GM19035 (cell line): ENCODE data around the gene BRD4.
"Not testable (repeated sequence)": the region's sequence is repeated elsewhere in the genome, so short reads cannot be mapped to it uniquely, and the experiment has no call there.

Experiments used
- ATAC-seq: cut with Tn5 transposase; IDR thresholded peaks from one replicate; pipeline ENCODE4 v1.9.1; 2021; ENCODE audit not compliant: unreplicated experiment

BRD4 gene

GRCh38 chr19:15332311-15332996, at the start of gene BRD4:
Gene BRD4, minus strand, starts transcription at chr19:15332539. Its CDS starts 59,440 bp downstream, at chr19:15273099.
- peak; percentile 54 for ATAC-seq

DNA sequence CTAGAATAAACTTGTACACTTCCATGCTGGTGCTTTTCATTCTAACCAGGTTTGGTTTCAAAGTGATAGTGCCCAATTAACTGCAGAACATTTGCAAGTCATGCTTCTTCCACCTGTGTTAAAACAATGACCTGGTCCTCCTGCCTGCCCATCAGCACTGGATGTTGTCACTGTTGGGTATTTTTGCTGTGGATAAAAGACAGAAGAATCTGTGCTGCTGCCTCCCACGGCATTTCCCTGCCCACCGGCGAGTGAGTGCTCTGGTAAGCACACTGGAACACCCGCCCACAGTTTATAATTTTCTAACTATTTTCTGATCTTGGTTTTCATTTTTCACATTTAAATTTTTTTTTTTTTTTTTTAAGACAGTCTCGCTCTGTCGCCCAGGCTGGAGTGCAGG, 49.5 kb upstream of the BRD4 start:
- no peak for ATAC-seq

DNA sequence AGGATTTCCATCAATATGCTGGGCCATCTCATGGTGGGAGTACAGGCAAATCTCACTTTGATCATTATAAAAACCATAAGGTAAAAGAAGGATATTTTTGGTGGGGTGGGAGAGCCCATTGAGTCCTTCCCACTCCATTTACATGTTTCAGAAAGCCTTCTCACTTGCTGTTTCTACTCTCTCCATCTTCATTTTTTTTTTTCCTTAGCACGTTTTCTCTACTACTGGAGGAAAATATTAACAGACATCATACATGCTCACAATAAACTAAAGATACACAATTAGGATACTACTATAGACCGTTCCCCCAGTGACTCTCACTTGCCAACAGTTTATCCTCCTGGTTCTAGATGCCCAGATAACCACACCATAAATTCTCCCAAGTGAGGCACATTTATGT, 49.1 kb upstream of the BRD4 start:
- ATAC-seq, result no peak

DNA sequence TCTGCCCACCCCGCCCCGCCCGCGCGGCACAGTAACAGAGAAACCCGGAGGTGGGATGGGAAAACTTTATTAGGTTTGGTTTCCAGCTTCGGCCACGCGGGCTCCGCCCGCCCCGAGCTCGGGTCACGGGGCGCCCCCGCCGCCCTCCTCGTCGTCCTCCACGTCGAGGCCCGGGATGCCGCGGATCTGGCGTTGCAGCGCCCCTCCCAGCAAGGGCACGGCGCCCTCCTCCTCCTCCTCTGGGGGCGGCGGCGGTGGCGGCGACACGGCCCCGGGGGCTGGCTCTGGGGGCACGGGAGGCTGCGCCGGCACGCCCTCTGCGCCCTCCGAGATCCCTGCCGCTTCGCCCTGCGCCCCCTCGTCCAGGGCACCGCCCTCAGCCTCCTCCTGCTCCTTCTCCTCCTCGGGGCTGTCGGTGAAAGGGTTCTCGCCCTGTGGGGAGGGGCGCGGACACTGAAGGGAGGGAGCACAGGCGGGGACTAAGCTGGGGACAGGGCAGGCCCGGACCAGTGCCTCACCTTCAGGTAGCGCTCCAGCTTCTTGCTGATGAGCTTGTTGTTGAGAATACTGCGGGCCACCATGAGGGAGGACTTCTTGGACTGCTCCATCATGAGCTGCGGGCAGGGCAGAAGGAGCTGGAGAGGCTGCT, 47.8 kb upstream of the BRD4 start:
- ATAC-seq, result peak; percentile 18

GRCh38 chr19:15379083-15379998, 47.0 kb upstream of the BRD4 start, which contains the start of gene AKAP8:
Gene AKAP8, minus strand, starts transcription at chr19:15379787. Its CDS starts 56 bp downstream, at chr19:15379731.
- ATAC-seq, result peak; percentile 84

GRCh38 chr19:15378534-15379082, 46.3 kb upstream of the BRD4 start:
- no peak for ATAC-seq

DNA sequence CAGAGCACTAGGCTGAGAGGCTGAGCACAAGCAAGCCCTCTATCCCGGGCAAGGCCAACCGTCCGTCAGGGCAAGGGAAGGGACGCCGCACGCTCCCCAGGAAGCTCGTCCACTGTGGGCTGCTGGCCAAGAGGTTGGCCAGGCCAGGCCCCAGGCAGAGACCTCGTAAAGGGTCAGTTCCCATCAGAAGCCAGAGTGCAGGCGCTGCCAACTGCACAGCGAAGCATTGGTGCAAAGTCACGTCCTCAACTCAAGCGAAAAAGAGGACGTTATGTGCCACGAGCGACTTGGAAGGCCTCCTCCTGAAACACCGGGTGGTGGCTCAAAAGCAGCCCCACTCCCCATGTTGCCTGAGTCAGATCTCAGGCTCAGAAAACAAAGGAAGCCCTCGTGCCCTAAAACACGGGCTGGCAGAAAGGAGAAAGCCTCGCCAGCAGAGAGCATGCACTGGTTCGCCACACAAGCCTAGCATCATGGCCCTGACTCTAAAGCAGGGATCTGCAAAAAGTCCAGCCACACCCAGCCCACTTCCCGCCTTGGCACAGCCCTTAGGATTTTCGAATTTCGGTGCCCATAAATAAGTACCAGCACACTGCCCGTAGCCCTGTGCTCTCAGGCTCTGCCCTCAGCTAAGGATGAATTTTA, 42.6 kb upstream of the BRD4 start:
- ATAC-seq, result no peak

- no peak for ATAC-seq
These were observed 41.8 kb upstream of the BRD4 start for GRCh38 chr19:15374105-15374651.

GRCh38 chr19:15373644-15374043, 41.3 kb upstream of the BRD4 start:
- no peak for ATAC-seq

DNA sequence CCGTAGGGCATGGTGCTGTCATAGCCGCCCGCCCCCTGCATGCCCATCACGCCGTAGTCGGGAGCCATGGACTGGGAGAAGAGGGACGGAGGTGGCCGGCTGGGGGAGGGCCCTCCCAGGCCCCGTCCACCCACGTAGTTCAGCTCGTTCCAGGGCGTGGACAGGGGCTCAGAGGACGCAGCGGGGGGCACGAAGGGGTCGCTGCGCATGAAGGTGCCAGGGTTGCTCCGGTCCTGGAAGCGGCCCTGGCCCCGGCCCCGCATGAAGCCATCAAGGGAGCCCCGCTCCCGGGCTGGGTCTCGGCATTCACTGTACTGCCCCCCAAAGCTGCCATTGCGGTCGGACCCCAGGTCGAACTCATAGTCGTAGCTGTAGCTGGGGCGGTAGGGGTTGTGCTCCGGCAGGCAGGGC, 40.6 kb upstream of the BRD4 start:
- ATAC-seq, result no peak

DNA sequence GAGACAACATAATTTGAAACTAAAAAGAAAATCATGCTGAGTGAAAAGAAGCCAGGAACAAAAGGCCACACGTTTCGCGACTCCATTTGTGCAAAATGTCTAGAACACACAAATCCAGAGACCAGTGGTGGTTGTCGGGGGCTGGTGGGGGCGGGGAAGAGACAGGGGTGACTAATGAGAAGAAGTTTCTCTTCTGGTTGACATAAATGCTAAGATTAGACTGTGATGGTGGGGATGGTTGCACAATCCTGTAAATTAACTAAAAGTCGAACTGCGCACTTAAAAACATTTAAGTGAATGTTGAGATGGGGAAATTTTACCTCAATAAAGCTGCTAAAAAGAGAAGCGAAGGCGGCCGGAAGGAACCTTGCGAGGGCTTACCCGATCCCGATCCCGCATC, 40.1 kb upstream of the BRD4 start:
- ATAC-seq, result no peak

DNA sequence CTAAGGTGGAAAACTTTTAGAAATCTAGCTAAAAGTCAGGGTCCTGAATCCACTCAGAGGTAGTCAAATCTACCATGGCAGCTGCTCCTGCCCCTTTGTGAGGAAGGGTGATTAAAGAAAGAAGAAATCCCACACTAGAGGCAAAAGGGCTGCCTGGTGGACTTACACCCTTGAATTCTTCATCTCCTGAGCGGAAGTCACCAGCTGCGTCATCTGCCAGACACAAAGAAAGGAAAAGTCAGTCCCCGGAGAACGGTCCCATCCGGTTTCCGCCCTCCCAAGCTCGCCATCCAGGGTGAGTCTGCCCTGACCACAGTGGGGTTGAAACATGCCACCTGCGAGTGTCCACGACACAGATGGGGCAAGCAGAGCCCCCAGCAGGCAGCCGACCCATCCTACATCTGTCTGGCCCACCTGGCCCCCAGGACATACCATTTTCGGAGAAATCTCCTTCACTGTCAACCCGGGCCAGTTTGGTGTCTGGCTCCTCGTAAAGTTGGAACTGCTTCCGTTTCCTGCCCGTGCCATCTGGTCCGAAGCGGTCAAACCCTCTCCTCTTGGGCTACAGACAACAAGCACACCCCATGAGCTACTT, 39.5 kb upstream of the BRD4 start:
- no peak for ATAC-seq

DNA sequence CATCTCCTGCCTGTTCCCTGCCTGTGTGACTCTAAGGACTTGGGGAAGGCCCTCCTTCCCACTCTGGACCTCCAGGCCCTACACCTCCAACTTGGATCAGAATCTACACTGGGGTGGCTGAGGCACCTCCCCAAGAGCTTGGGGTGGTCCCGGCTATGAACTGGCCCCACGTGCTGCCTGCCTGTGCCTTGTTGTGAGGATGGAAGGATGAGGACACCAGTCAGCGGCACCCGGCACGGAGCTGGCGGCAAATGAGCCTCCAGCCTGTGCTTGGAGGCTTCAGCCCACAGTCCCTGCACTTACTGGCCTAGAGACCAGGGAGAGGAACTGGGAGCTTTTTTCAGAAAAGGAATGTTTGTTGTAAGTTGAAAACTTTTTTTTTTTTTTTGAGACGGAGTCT, 38.8 kb upstream of the BRD4 start:
- ATAC-seq, result no peak

DNA sequence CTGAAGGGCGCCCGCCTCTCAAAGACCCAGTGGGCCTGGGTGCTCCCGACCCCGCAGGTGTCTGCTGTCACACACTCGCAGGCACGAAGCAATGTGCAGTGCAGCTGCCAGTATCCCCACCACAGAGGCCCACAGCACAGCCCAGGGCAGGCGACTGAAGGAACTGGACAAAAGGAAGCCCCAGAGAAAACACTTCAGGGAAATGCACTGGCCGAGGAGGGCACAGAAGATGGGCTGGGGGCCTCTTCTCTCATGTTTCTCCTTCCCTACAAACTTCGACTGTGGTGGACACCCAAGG, 37.2 kb upstream of the BRD4 start:
- no peak for ATAC-seq

DNA sequence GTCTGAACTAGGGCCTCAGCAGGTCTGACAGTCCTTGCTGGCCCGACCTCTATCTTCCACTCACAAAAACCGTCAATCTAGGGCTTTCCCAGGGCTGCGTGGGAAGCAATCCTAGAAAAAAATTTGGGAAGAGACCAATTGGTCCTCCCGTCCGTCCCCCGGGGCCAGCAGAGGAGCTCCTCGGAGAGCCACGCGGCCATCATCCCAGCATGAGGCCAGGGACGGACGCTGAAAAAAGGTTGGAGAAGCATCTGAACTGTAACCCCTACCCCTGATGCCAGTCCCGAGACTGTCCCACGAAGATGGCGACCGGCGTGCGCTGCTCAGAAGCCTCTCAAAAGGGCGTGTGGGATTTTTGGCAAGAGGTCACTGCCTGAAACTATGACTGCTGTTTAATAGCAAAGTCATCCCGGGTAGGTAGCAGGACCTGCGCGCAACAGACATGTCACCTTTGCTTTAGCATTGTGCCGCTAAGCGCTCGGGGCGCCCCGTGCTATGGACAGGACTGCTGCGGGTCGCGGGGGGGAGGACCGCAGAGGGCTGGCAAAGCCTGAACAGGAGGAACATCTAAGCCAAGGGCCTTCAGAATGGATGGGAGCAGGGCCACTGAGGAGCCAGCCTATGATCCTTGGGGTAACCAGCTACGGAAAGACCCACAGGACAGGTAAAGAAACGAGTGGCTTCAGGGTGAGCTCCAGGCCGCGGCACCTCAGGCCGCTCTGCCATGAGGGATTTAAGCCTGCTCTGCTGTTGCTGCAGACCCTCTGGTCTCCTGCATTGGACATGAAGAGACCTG, 36.7 kb upstream of the BRD4 start:
- ATAC-seq, result no peak

GRCh38 chr19:15368051-15368632, 35.8 kb upstream of the BRD4 start:
- ATAC-seq, result no peak

DNA sequence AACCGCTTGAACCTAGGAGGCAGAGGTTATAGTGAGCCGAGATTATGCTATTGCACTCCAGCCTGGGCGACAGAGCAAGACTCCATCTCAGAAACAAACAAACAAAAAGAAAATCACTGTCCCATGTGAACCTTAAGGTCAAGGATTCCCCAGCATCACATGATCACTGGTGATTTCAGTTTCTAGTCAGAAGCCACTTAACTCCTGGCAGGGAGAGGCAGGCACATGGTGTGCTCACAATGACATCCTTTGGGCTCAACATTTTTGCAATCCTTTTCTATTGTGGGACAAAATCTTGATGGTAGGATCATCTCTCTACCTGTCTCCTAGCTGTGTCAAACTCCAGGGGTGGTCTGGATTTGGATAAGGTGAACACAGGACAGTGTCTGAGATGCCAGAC, 35.1 kb upstream of the BRD4 start:
- ATAC-seq, result no peak

- ATAC-seq, result no peak
These were observed 32.9 kb upstream of the BRD4 start for GRCh38 chr19:15365264-15365663.

GRCh38 chr19:15363791-15364190, 31.5 kb upstream of the BRD4 start:
- not testable (repeated sequence) for ATAC-seq
